HepG2 (cell line): ENCODE results near the gene MTA2. TPM values are rescaled to one million over a fixed set of nuclear protein-coding genes. Genes with fewer than 3 reads are reported as not detected.

Experiments
- CAMTA2 ChIP-seq: sonication (generic); formaldehyde crosslinking; IDR thresholded peaks from 2 replicates; pipeline ENCODE4 v1.4.0; 2020; ENCODE audit warnings: mild to moderate bottlenecking, missing genetic modification reagents, borderline replicate concordance
- HNRNPL ChIP-seq: fragments of 200-400 bp; formaldehyde crosslinking; IDR thresholded peaks from 2 replicates; pipeline ENCODE4 v1.6.1; 2017; ENCODE audit warnings: mild to moderate bottlenecking, low read depth, low read length
- NFIB ChIP-seq: sonication (generic); formaldehyde crosslinking; IDR thresholded peaks from 2 replicates; pipeline ENCODE4 v1.9.0; 2021; ENCODE audit warnings: missing genetic modification reagents, mild to moderate bottlenecking, borderline replicate concordance
- NFYC ChIP-seq: IDR thresholded peaks from 2 replicates; pipeline ENCODE4 v1.6.1; 2016; ENCODE audit warnings: missing genetic modification reagents, missing compliant biosample characterization
- POLR2G ChIP-seq: fragments of 200-400 bp; formaldehyde crosslinking; IDR thresholded peaks from 2 replicates; pipeline ENCODE4 v1.6.1; 2018; ENCODE audit warnings: mild to moderate bottlenecking, low read depth, low read length, moderate library complexity
- SNAPC2 ChIP-seq: sonication (generic); formaldehyde crosslinking; IDR thresholded peaks from 2 replicates; pipeline ENCODE4 v1.8.1; 2022; ENCODE audit warnings: mild to moderate bottlenecking, missing genetic modification reagents
- TOPORS ChIP-seq: sonication (generic); formaldehyde crosslinking; IDR thresholded peaks from 2 replicates; pipeline ENCODE4 v1.8.0; 2023; ENCODE audit warnings: mild to moderate bottlenecking, missing genetic modification reagents
- ZBTB20 ChIP-seq: sonication (generic); formaldehyde crosslinking; IDR thresholded peaks from 2 replicates; pipeline ENCODE4 v1.8.1; 2023; ENCODE audit warnings: missing genetic modification reagents, low read depth, mild to moderate bottlenecking, borderline replicate concordance
- ZSCAN25 ChIP-seq: sonication (generic); formaldehyde crosslinking; IDR thresholded peaks from 2 replicates; pipeline ENCODE4 v1.8.0; 2022; ENCODE audit warnings: mild to moderate bottlenecking, missing genetic modification reagents
- polyA plus RNA-seq, 8 experiments: library from polyadenylated mRNA; depleted of rRNA in 3 of 8; stranded (reverse) in 7 of 8; unstranded in 1 of 8; fragments of >200 nt; fragmentation: Illumina TruSeq in 4 of 8; extraction: Trizol in 4 of 8; gene quantifications; 2 replicates each; pipeline versions ENCODE4 v1.2.1 to v1.2.3, GENCODE V29; 2011 to 2016; ENCODE audit warnings: low read depth in 4 of 8, missing spikeins in 1 of 8, mixed read lengths in 1 of 8; ENCODE audit not compliant: insufficient read depth in 1 of 8
- total RNA-seq, 5 experiments: library from RNA; depleted of rRNA; stranded (reverse); fragments of >200 nt; fragmentation: Illumina TruSeq; extraction: Trizol; gene quantifications; 2 replicates each; pipeline ENCODE4 v1.2.3, GENCODE V29; 2016; ENCODE audit warnings: low read depth in 1 of 5
- TF ChIP-seq, protein P1 (sequence below): sonication (generic); formaldehyde crosslinking; IDR thresholded peaks from 2 replicates; pipeline ENCODE4 v1.5.0; 2020; ENCODE audit warnings: mild to moderate bottlenecking, missing genetic modification reagents, borderline replicate concordance
- TF ChIP-seq, protein P2 (sequence below): IDR thresholded peaks from 2 replicates; pipeline ENCODE4 v1.6.1; 2016; ENCODE audit warnings: mild to moderate bottlenecking, missing biosample characterization, missing genetic modification reagents
- TF ChIP-seq, protein P3 (sequence below): sonication (generic); formaldehyde crosslinking; conservative IDR thresholded peaks from 2 replicates; pipeline ENCODE4 v1.5.0; 2020; ENCODE audit warnings: missing genetic modification reagents
- TF ChIP-seq, protein P4 (sequence below): sonication (generic); formaldehyde crosslinking; conservative IDR thresholded peaks from 2 replicates; pipeline ENCODE4 v1.4.0; 2020; ENCODE audit warnings: missing genetic modification reagents
- TF ChIP-seq, protein P5 (sequence below): sonication (generic); formaldehyde crosslinking; IDR thresholded peaks from 2 replicates; pipeline ENCODE4 v1.8.1; 2023; ENCODE audit warnings: missing genetic modification reagents, inconsistent platforms, borderline replicate concordance
- TF ChIP-seq, protein P6 (sequence below): IDR thresholded peaks from 2 replicates; pipeline ENCODE4 v1.6.1; 2018; ENCODE audit warnings: missing genetic modification reagents

The MTA2 gene
- total and polyA plus RNA-seq, 2 of the 13 experiments (the other 11 are each of a cell fraction or from before 2014, with no cell fraction given): 14.0 to 70.0 TPM

DNA sequence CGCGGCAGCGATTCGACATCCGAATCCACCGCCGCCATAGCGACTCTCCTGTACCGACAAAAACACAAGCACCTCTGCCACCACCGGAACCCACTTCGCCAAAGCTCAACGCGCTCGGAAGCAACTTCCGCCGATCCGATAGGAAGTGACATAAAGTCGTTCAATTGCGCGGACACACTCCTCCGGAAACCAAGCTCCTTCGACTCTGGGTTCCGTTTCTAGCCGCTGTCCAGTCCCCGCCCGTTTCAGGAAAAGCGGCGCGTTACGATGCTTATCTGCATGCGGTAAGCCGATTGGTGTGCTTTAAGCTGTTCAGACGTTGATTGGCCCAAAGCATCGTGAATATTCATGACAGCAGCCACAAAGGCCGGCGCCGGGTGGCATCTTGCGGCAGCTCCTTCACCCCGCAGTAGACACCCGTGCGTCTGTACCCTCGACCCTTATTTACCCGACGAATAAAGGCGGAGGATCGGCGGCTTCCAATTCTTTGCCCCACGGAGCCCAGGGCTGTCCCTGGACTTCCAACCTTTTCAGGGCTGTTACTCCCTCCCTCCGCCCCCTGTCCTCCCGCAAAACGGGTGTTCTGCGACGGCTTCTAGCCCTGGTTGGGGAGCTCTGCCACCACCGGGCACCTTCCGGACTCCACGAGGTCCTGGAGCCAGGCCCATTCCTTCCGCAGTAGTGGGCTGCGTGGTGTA lies 10.1 kb downstream of the MTA2 start, which contains the start of gene TUT1 (continued):
- TF ChIP-seq, protein P1, sequence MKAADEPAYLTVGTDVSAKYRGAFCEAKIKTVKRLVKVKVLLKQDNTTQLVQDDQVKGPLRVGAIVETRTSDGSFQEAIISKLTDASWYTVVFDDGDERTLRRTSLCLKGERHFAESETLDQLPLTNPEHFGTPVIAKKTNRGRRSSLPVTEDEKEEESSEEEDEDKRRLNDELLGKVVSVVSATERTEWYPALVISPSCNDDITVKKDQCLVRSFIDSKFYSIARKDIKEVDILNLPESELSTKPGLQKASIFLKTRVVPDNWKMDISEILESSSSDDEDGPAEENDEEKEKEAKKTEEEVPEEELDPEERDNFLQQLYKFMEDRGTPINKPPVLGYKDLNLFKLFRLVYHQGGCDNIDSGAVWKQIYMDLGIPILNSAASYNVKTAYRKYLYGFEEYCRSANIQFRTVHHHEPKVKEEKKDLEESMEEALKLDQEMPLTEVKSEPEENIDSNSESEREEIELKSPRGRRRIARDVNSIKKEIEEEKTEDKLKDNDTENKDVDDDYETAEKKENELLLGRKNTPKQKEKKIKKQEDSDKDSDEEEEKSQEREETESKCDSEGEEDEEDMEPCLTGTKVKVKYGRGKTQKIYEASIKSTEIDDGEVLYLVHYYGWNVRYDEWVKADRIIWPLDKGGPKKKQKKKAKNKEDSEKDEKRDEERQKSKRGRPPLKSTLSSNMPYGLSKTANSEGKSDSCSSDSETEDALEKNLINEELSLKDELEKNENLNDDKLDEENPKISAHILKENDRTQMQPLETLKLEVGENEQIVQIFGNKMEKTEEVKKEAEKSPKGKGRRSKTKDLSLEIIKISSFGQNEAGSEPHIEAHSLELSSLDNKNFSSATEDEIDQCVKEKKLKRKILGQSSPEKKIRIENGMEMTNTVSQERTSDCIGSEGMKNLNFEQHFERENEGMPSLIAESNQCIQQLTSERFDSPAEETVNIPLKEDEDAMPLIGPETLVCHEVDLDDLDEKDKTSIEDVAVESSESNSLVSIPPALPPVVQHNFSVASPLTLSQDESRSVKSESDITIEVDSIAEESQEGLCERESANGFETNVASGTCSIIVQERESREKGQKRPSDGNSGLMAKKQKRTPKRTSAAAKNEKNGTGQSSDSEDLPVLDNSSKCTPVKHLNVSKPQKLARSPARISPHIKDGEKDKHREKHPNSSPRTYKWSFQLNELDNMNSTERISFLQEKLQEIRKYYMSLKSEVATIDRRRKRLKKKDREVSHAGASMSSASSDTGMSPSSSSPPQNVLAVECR (CRISPR knock-in tag): peak; percentile 90
- TF ChIP-seq TOPORS (CRISPR knock-in tag): peak; percentile 92
- TF ChIP-seq, protein P2, sequence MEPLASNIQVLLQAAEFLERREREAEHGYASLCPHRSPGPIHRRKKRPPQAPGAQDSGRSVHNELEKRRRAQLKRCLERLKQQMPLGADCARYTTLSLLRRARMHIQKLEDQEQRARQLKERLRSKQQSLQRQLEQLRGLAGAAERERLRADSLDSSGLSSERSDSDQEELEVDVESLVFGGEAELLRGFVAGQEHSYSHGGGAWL (CRISPR knock-in tag): peak; percentile 76; the same call in 1 of the 2 replicates
- TF ChIP-seq, protein P3, sequence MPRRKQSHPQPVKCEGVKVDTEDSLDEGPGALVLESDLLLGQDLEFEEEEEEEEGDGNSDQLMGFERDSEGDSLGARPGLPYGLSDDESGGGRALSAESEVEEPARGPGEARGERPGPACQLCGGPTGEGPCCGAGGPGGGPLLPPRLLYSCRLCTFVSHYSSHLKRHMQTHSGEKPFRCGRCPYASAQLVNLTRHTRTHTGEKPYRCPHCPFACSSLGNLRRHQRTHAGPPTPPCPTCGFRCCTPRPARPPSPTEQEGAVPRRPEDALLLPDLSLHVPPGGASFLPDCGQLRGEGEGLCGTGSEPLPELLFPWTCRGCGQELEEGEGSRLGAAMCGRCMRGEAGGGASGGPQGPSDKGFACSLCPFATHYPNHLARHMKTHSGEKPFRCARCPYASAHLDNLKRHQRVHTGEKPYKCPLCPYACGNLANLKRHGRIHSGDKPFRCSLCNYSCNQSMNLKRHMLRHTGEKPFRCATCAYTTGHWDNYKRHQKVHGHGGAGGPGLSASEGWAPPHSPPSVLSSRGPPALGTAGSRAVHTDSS (CRISPR knock-in tag): no peak
- TF ChIP-seq CAMTA2: no peak
- no peak; the same call in none of the 2 replicates for TF ChIP-seq ZSCAN25 (CRISPR knock-in tag)
- TF ChIP-seq, protein P4, sequence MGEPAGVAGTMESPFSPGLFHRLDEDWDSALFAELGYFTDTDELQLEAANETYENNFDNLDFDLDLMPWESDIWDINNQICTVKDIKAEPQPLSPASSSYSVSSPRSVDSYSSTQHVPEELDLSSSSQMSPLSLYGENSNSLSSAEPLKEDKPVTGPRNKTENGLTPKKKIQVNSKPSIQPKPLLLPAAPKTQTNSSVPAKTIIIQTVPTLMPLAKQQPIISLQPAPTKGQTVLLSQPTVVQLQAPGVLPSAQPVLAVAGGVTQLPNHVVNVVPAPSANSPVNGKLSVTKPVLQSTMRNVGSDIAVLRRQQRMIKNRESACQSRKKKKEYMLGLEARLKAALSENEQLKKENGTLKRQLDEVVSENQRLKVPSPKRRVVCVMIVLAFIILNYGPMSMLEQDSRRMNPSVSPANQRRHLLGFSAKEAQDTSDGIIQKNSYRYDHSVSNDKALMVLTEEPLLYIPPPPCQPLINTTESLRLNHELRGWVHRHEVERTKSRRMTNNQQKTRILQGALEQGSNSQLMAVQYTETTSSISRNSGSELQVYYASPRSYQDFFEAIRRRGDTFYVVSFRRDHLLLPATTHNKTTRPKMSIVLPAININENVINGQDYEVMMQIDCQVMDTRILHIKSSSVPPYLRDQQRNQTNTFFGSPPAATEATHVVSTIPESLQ (CRISPR knock-in tag): 0 out of 2 replicates have a peak, but pooled peaks have one; percentile 66
- peak; percentile 95 for TF ChIP-seq POLR2G
- TF ChIP-seq HNRNPL: peak; percentile 95
- peak; percentile 99 for TF ChIP-seq SNAPC2 (CRISPR knock-in tag)
- TF ChIP-seq ZBTB20 (CRISPR knock-in tag): peak; percentile 77
- TF ChIP-seq NFYC (CRISPR knock-in tag): peak; percentile 84
- TF ChIP-seq NFIB (CRISPR knock-in tag): no peak
- TF ChIP-seq, protein P5, sequence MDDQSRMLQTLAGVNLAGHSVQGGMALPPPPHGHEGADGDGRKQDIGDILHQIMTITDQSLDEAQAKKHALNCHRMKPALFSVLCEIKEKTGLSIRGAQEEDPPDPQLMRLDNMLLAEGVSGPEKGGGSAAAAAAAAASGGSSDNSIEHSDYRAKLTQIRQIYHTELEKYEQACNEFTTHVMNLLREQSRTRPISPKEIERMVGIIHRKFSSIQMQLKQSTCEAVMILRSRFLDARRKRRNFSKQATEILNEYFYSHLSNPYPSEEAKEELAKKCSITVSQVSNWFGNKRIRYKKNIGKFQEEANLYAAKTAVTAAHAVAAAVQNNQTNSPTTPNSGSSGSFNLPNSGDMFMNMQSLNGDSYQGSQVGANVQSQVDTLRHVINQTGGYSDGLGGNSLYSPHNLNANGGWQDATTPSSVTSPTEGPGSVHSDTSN (CRISPR knock-in tag): no peak
- TF ChIP-seq, protein P6, sequence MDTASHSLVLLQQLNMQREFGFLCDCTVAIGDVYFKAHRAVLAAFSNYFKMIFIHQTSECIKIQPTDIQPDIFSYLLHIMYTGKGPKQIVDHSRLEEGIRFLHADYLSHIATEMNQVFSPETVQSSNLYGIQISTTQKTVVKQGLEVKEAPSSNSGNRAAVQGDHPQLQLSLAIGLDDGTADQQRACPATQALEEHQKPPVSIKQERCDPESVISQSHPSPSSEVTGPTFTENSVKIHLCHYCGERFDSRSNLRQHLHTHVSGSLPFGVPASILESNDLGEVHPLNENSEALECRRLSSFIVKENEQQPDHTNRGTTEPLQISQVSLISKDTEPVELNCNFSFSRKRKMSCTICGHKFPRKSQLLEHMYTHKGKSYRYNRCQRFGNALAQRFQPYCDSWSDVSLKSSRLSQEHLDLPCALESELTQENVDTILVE (CRISPR knock-in tag): peak; percentile 97
